Measurements from ENCODE around the gene ABHD2. TPM values are rescaled to one million over a fixed set of nuclear protein-coding genes. Genes with fewer than 3 reads are reported as not detected.

ABHD2 gene
- polyA plus RNA-seq, 1 experiment = 69.6 TPM

DNA sequence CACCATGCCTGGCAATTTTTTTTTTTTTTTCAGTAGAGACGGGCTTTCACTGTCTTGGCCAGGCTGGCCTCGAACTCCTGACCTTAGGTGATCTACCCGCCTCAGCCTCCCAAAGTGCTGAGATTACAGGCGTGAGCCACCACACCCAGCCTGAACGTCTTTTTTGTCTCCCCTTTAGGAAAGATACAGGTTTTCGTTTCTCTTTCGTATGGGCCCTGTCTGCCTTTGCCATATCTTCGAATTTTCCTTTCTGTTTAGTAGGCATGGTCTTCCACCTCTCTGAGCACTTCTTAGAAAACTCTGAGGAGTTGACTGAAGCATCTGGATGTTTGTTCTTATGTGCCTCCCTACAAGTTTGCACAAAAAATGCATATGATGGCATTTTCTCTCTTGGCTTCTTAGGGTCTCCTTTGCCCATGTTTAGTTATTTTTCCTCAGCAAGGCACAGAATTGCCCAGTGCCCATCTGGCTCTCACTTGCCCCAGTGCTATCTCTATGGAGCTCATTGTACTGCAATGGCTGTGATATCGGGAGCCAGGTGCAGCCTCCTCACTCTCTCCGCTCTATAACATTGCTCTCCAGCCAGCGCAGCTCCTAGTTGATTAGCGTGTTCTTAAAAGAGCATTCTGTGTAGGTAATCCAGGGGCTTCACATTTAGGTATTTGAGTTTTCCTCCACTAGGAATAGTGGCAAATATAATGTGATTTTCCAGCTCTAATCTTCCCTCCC, 48.0 kb downstream of the ABHD2 start:
- POLR2A ChIA-PET = no interaction called here

GRCh38 chr15:89136818-89137772, 48.8 kb downstream of the ABHD2 start:
- Histone ChIP-seq H3K36me3 (ENCODE audit: control insufficient read depth, insufficient read depth, low read length) (no peaks in the 10 kb centered on the region), H3K4me3 (ENCODE audit: low read depth, low read length) (no peak overlapping the region), H3K27me3 (ENCODE audit: control insufficient read depth, insufficient read depth, low read length) (no peaks in the 10 kb centered on the region)
- CTCF ChIA-PET = interaction anchor here (1.0 to 3.3 kb wide), 5 partner anchors 8 to 232 kb away, joined by 3 to 16 read pairs (median 4); no protein-coding TSS in a partner anchor
- TF ChIP-seq CTCF (IDR thresholded peaks at IDR 0.05; ENCODE audit: insufficient read depth, low read depth, low read length) = no peak
- DNase-seq (ENCODE audit: low read depth) = no peak
- POLR2A ChIA-PET = interaction anchor here (0.6 kb wide), 1 partner anchor 15 kb away, joined by 3 read pairs; no protein-coding TSS in a partner anchor

More for the DNA sequence above, 48.0 kb downstream of the ABHD2 start:
- TF ChIP-seq CTCF (IDR thresholded peaks at IDR 0.05; ENCODE audit: insufficient read depth, low read depth, low read length) = no peak
- Histone ChIP-seq H3K4me3 (ENCODE audit: low read depth, low read length) (no peak overlapping the region), H3K36me3 (ENCODE audit: control insufficient read depth, insufficient read depth, low read length) (no peaks in the 10 kb centered on the region), H3K27me3 (ENCODE audit: control insufficient read depth, insufficient read depth, low read length) (no peaks in the 10 kb centered on the region)
- DNase-seq (ENCODE audit: low read depth) = no peak
- CTCF ChIA-PET = interaction anchor here (0.7 to 3.3 kb wide), 3 partner anchors 7 to 231 kb away, joined by 3 to 16 read pairs (median 3); no protein-coding TSS in a partner anchor

DNA sequence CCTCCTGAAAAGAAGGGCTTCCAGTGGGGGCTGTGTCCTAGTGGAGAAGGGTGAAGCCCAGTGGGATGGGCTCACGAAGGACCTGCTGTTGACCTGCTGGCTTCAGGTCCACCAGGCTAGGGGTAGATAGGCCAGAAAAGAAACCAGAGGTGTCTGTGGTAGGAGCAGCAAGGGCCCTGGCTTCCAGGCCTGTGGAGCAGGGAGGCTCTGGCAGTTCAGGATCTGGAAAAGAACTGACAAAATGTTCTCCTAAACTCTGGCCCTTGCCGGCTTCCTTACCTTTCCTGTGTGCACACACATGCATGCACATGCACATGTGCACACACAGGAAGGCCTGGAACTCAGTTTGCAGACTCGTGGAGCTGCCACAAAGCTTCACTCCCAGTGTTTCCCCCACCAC, 49.7 kb downstream of the ABHD2 start:
- TF ChIP-seq CTCF (IDR thresholded peaks at IDR 0.05; ENCODE audit: insufficient read depth, low read depth, low read length) = no peak
- ChIA-PET POLR2A (interaction anchor here (0.6 kb wide), 1 partner anchor 15 kb away, joined by 3 read pairs; no protein-coding TSS in a partner anchor), CTCF (interaction anchor here (0.9 to 3.3 kb wide), 8 partner anchors 9 to 233 kb away, joined by 3 to 16 read pairs (median 4); no protein-coding TSS in a partner anchor)
- Histone ChIP-seq H3K4me3 (ENCODE audit: low read depth, low read length) (no peak overlapping the region), H3K27me3 (ENCODE audit: control insufficient read depth, insufficient read depth, low read length) (no peaks in the 10 kb centered on the region), H3K36me3 (ENCODE audit: control insufficient read depth, insufficient read depth, low read length) (no peaks in the 10 kb centered on the region)
- no peak for DNase-seq (ENCODE audit: low read depth)

GRCh38 chr15:89138999-89139612, 50.9 kb downstream of the ABHD2 start:
- DNase-seq (ENCODE audit: low read depth) = no peak
- H3K36me3 ChIP-seq (ENCODE audit: control insufficient read depth, insufficient read depth, low read length) = no peaks in the 10 kb centered on the region
- H3K4me3 ChIP-seq (ENCODE audit: low read depth, low read length) = no peak overlapping the region
- no peaks in the 10 kb centered on the region for H3K27me3 ChIP-seq (ENCODE audit: control insufficient read depth, insufficient read depth, low read length)
- ChIA-PET POLR2A (interaction anchor here (1.1 kb wide), 1 partner anchor 10 kb away, joined by 4 read pairs; no protein-coding TSS in a partner anchor), CTCF (interaction anchor here (0.9 to 3.3 kb wide), 8 partner anchors 10 to 82 kb away, joined by 3 to 16 read pairs (median 4); no protein-coding TSS in a partner anchor)
- TF ChIP-seq CTCF (IDR thresholded peaks at IDR 0.05; ENCODE audit: insufficient read depth, low read depth, low read length) = no peak
